ENCODE results near the gene RAD50. TPM values are rescaled to one million over a fixed set of nuclear protein-coding genes. Genes with fewer than 3 reads are reported as not detected.

Gene RAD50
- total RNA-seq, 2 experiments from 2014 or later: 33.3 to 38.5 TPM

DNA sequence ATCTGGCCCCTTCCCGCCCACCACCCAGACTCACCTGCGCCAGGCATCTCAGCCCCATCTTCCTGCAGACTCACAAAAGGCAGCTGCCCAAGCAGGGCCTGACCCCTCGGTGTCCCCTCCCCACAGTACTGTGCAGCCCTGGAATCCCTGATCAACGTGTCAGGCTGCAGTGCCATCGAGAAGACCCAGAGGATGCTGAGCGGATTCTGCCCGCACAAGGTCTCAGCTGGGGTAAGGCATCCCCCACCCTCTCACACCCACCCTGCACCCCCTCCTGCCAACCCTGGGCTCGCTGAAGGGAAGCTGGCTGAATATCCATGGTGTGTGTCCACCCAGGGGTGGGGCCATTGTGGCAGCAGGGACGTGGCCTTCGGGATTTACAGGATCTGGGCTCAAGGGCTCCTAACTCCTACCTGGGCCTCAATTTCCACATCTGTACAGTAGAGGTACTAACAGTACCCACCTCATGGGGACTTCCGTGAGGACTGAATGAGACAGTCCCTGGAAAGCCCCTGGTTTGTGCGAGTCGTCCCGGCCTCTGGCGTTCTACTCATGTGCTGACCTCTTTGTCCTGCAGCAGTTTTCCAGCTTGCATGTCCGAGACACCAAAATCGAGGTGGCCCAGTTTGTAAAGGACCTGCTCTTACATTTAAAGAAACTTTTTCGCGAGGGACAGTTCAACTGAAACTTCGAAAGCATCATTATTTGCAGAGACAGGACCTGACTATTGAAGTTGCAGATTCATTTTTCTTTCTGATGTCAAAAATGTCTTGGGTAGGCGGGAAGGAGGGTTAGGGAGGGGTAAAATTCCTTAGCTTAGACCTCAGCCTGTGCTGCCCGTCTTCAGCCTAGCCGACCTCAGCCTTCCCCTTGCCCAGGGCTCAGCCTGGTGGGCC, 103.1 kb downstream of the RAD50 start:
- peaks cover 14% of the 10 kb centered on the region for H3K27me3 Mint-ChIP-seq
- no peaks in the 10 kb centered on the region for H3K9me3 Mint-ChIP-seq
- CTCF ChIA-PET: interaction anchor here (0.6 to 1.5 kb wide), 5 partner anchors 13 to 133 kb away, joined by 3 to 5 read pairs (median 4); no protein-coding TSS in a partner anchor
- H3K4me3 Mint-ChIP-seq: no peak overlapping the region
- H3K36me3 Mint-ChIP-seq (ENCODE audit: low read depth): no peaks in the 10 kb centered on the region
- DNase-seq: no peak
- POLR2A ChIA-PET: interaction anchor here (0.6 kb wide), 1 partner anchor 259 kb away, joined by 5 read pairs; no protein-coding TSS in a partner anchor
- H3K27ac Mint-ChIP-seq: peak overlapping the region; percentile 19
- peaks cover 28% of the 10 kb centered on the region for H3K4me1 Mint-ChIP-seq

GRCh38 chr5:132661231-132662003, 104.6 kb downstream of the RAD50 start:
- Mint-ChIP-seq H3K36me3 (ENCODE audit: low read depth) (no peaks in the 10 kb centered on the region), H3K9me3 (no peaks in the 10 kb centered on the region), H3K4me1 (peaks cover 28% of the 10 kb centered on the region), H3K27me3 (peaks cover 6% of the 10 kb centered on the region), H3K27ac (no peak overlapping the region), H3K4me3 (no peak overlapping the region)
- CTCF ChIA-PET: interaction anchor here (0.7 to 1.4 kb wide), 3 partner anchors 12 to 23 kb away, joined by 4 to 5 read pairs (median 4); partner anchors contain the start of gene IL4
- POLR2A ChIA-PET: no interaction called here
- DNase-seq: no peak

GRCh38 chr5:132662004-132662401, 105.2 kb downstream of the RAD50 start:
- H3K4me3 Mint-ChIP-seq: no peak overlapping the region
- H3K9me3 Mint-ChIP-seq: no peaks in the 10 kb centered on the region
- no peak overlapping the region for H3K27ac Mint-ChIP-seq
- CTCF ChIA-PET: interaction anchor here (1.1 to 3.0 kb wide), 4 partner anchors 11 to 65 kb away, joined by 4 to 8 read pairs (median 4); partner anchors contain the start of gene IL4
- H3K27me3 Mint-ChIP-seq: no peaks in the 10 kb centered on the region
- POLR2A ChIA-PET: no interaction called here
- no peak for DNase-seq
- peaks cover 27% of the 10 kb centered on the region for H3K4me1 Mint-ChIP-seq
- H3K36me3 Mint-ChIP-seq (ENCODE audit: low read depth): no peaks in the 10 kb centered on the region

GRCh38 chr5:132662925-132663770, 106.4 kb downstream of the RAD50 start:
- no peaks in the 10 kb centered on the region for H3K36me3 Mint-ChIP-seq (ENCODE audit: low read depth)
- DNase-seq: no peak
- CTCF ChIA-PET: interaction anchor here (0.5 to 3.0 kb wide), 7 partner anchors 15 to 347 kb away, joined by 3 to 8 read pairs (median 3); no protein-coding TSS in a partner anchor
- peak overlapping the region; percentile 60 for H3K27ac Mint-ChIP-seq
- peaks cover 24% of the 10 kb centered on the region for H3K4me1 Mint-ChIP-seq
- H3K4me3 Mint-ChIP-seq: no peak overlapping the region
- no peaks in the 10 kb centered on the region for H3K9me3 Mint-ChIP-seq
- no peaks in the 10 kb centered on the region for H3K27me3 Mint-ChIP-seq
- POLR2A ChIA-PET: no interaction called here

- Mint-ChIP-seq H3K27me3 (no peaks in the 10 kb centered on the region), H3K4me3 (no peak overlapping the region), H3K4me1 (peaks cover 24% of the 10 kb centered on the region), H3K9me3 (no peaks in the 10 kb centered on the region), H3K36me3 (ENCODE audit: low read depth) (no peaks in the 10 kb centered on the region), H3K27ac (peak overlapping the region; percentile 60)
- CTCF ChIA-PET: interaction anchor here (0.8 to 3.0 kb wide), 6 partner anchors 9 to 25 kb away, joined by 3 to 8 read pairs (median 3); partner anchors contain the start of gene IL4
- POLR2A ChIA-PET: interaction anchor here (0.5 to 0.6 kb wide), 2 partner anchors 161 to 294 kb away, joined by 3 to 4 read pairs; partner anchors contain the start of gene SLC22A5
- no peak for DNase-seq
These were observed 107.3 kb downstream of the RAD50 start for GRCh38 chr5:132663771-132664695.

DNA sequence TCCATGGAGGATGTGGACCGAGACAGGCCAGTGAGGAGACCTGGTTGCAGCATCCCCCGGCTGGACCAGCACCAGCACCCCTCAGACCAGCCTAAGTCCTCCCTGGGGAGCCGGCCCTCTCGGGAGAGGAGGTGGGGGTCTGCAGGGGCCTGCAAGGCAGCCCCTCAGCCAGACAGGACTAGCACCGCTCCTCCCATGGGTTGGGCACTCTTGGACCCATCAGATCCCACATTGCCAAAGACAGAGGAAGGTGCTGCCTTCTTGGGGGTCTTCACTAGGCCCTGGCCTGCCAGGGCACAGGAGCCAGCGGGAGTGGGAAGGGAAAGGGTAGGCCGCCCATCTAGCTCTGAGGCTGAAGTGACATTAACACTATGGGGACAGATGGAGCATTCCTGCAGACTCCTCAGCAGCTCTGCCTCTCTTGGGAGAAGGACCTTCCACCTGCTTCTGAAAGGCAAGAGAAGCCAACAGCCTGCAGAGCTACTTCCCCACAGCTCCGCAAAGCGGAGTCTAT, 108.0 kb downstream of the RAD50 start:
- Mint-ChIP-seq H3K4me1 (peaks cover 24% of the 10 kb centered on the region), H3K4me3 (no peak overlapping the region), H3K9me3 (no peaks in the 10 kb centered on the region), H3K36me3 (ENCODE audit: low read depth) (no peaks in the 10 kb centered on the region), H3K27ac (no peak overlapping the region), H3K27me3 (no peaks in the 10 kb centered on the region)
- POLR2A ChIA-PET: interaction anchor here (0.5 to 0.6 kb wide), 2 partner anchors 160 to 295 kb away, joined by 3 to 4 read pairs; partner anchors contain the start of gene SLC22A5
- CTCF ChIA-PET: interaction anchor here (0.8 to 3.0 kb wide), 6 partner anchors 8 to 82 kb away, joined by 3 to 8 read pairs (median 4); partner anchors contain the start of genes CCNI2 and IL4
- DNase-seq: no peak

- Mint-ChIP-seq H3K27ac (no peak overlapping the region), H3K27me3 (no peaks in the 10 kb centered on the region), H3K9me3 (no peaks in the 10 kb centered on the region), H3K4me3 (no peak overlapping the region), H3K4me1 (peaks cover 24% of the 10 kb centered on the region), H3K36me3 (ENCODE audit: low read depth) (no peaks in the 10 kb centered on the region)
- no peak for DNase-seq
- ChIA-PET POLR2A (no interaction called here), CTCF (interaction anchor here (0.8 to 1.1 kb wide), 2 partner anchors 10 to 82 kb away, joined by 4 to 6 read pairs; partner anchors contain the start of gene CCNI2)
These were observed 108.8 kb downstream of the RAD50 start for GRCh38 chr5:132665574-132666080.

DNA sequence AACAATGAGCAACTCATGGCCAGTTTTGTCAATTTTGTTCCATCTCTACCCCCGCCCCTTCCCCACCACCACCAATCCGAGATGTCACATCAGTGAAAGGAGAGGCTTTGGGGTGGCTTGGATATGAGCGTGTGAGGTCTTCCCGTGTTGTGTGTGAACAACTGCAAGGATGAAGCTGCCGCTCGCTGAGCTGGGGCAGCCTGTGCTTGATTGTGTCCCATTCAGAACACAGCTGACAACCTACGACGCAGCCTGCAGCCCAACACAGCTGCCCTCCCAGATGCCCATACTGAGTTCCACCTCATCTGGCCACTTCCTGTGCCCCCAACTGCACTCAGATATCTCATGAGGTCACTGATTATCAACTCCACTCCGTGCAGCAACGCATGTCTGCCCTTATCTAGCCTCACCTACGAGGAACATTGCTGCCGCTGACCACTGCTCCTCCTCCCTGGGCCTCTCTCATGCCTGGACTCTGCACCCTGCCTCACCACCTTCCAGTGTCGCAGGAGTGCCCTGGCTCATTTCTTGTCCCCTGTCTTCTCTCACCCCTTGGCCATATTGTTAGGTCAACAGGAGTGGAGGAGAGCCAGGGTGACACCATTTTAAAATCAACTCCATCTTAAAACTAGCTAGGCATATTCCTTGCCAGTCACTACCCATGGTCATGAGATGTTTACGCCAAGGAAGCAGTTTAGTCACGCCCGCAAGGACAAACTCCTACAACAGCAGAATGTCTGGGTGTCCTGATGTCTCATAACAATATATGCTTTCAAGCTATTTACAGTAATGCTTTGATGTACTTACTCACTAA, 109.7 kb downstream of the RAD50 start:
- Mint-ChIP-seq H3K27me3 (no peaks in the 10 kb centered on the region), H3K27ac (no peak overlapping the region), H3K4me1 (peaks cover 24% of the 10 kb centered on the region), H3K9me3 (no peaks in the 10 kb centered on the region), H3K36me3 (ENCODE audit: low read depth) (no peaks in the 10 kb centered on the region), H3K4me3 (no peak overlapping the region)
- ChIA-PET POLR2A (no interaction called here), CTCF (interaction anchor here (0.5 to 0.9 kb wide), 2 partner anchors 8 to 10 kb away, joined by 3 to 8 read pairs; no protein-coding TSS in a partner anchor)
- no peak for DNase-seq

GRCh38 chr5:132667309-132667708, 110.5 kb downstream of the RAD50 start:
- ChIA-PET CTCF (interaction anchor here (0.9 kb wide), 1 partner anchor 9 kb away, joined by 8 read pairs; no protein-coding TSS in a partner anchor), POLR2A (no interaction called here)
- DNase-seq: no peak
- no peak overlapping the region for H3K4me3 Mint-ChIP-seq
- H3K9me3 Mint-ChIP-seq: no peaks in the 10 kb centered on the region
- peaks cover 24% of the 10 kb centered on the region for H3K4me1 Mint-ChIP-seq
- H3K36me3 Mint-ChIP-seq (ENCODE audit: low read depth): no peaks in the 10 kb centered on the region
- no peak overlapping the region for H3K27ac Mint-ChIP-seq
- H3K27me3 Mint-ChIP-seq: no peaks in the 10 kb centered on the region
